Measurements from ENCODE around the gene RNF17. TPM values are rescaled to one million over a fixed set of nuclear protein-coding genes. Genes with fewer than 3 reads are reported as not detected.
"Not testable (repeated sequence)": the region's sequence is repeated elsewhere in the genome, so short reads cannot be mapped to it uniquely, and the experiment has no call there.

The RNF17 gene
- total RNA-seq, 1 donor from 2014 or later, result not detected

DNA sequence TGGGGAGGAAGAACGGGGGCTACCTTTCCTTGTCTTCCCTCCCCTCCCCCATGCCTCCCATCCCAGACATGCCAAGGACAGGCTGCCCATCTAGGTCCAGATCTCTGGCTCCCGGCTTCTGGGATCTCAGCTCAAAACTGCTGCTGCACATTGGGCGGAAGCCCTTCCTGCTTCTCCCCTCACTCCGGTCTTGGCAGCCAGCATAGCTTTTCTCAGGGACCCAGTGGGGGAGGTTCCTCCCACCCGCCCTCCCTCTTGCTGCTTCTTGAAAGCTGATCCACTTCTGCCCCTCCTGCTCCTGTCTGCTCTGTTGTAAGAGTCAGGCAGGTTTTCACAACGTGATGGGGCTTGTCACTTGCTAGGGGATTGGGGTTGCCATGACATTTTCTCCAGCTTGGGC, 21.7 kb upstream of the RNF17 start:
- no peak for DNase-seq (ENCODE audit: low spot score)

GRCh38 chr13:24742977-24743376, 21.0 kb upstream of the RNF17 start:
- DNase-seq (ENCODE audit: low spot score), result no peak

GRCh38 chr13:24744247-24744646, 19.7 kb upstream of the RNF17 start:
- DNase-seq (ENCODE audit: low spot score), result no peak

- no peak for DNase-seq (ENCODE audit: low spot score)
Observed at GRCh38 chr13:24745516-24745860, 18.5 kb upstream of the RNF17 start.

DNA sequence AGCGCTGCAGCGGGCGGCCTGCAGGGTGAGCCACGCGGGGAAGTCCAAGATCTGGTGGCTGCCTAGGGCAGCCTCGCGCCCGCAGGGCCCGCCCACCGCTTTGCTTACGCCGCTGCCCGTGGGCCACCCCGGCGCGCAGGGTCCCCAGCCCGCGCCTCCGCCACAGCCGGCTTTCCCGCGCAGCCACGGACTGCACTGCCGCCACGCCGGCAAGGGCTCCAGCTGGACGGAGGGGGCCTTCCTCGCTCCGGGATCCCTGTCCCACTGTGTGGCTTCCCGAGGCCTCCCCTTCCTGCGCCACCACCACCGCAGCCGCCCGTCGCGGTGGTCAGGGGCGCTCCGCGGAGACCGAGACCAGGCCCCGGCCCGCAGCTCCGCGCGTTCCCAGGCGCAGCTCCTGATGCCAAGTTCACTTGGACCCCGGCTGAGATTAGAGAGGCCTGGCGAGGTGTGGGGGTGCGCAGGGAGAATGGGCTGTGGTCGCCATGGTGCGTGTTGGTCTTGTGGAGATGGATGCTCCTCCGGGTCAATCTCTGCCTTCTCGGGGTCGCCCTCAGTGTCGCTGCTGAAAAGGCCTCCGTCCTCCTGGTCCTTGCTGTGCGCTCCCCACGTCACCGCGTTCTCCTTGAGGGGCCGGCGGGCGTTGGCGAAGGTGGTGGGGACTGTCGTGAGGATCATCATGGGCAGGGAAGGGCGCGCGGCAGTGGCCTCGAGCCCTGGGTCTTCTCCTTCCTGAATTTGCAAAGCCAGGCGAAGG, 17.9 kb upstream of the RNF17 start:
- no peak for DNase-seq (ENCODE audit: low spot score)

GRCh38 chr13:24746618-24747247, 17.2 kb upstream of the RNF17 start:
- no peak for DNase-seq (ENCODE audit: low spot score)

GRCh38 chr13:24747248-24748060, 16.5 kb upstream of the RNF17 start:
- no peak for DNase-seq (ENCODE audit: low spot score)

DNA sequence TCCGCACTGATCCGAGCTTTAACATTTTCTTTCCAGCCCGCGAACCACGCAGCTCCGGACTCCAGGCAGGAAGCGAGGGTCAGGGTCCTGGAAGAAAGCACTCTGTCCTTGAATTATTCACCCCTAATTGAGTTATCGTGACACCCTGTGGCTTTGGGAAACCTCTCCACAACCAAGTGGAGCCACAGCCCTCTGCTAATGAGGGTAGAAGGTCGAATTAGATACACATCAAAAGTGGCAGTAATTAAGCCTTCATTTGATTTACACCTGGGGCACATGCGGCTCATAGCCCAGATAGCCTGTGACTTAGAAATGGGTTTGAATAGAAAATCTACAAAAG, 15.9 kb upstream of the RNF17 start:
- DNase-seq (ENCODE audit: low spot score), result no peak

GRCh38 chr13:24759197-24759596, 4.8 kb upstream of the RNF17 start:
- no peak for DNase-seq (ENCODE audit: low spot score)

GRCh38 chr13:24764276-24764630, 284 bp downstream of the RNF17 start:
- DNase-seq (ENCODE audit: low spot score), result no peak

DNA sequence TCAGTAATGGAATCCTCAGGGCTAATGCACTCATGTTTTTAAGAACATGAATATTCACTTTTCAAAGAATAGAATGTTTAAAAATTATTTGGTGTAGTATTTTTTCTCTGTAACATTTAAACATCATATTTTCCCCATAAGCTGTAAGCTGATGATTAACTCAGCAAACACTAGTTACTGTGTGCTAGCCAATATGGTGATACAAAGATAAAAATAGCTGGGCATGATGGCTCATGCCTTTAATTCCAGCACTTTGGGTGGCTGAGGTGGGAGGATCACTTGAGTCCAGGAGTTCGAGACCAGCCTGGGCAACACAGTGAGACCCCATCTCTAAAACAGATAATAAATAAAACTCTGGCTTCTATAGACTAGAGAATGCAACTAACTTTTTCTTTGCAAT, 13.2 kb downstream of the RNF17 start:
- DNase-seq (ENCODE audit: low spot score), result no peak

DNA sequence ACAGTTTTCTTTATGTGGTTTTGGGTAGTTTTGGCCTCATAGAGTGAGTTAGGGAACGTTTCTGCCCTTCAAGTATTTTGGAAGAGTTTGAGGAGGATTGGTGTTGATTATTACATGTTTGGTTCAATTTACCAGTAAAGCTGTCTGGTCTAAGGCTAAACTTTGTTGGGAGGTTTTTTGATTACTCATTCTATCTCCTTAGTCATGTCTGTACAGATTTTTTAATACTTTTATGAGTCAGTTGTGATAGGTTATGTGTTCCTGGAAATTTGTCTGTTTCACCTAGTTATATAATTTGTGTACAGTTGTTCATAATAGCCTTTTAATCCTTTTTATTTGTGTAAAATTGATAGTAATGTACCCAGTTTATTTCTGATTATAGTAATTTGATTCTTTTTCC, 20.4 kb downstream of the RNF17 start:
- DNase-seq (ENCODE audit: low spot score), result no peak

DNA sequence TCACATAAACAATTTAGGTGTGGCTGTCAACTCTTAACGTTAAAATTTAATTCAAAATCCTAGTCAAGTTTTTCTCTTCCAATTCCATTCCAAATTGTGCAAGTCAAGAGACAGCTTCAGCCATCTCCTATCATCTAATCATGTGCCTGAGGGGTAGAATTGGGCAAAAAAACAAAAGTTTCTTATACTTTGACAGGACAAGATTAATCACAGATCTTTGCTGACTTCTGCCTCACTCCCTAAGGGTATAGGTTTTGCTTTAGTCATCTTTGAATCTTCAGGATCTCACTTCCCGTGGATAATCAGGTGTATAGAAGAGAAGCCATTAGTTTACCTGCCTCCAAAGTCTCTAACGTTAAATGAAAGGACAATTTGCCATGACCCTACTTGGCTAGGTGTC, 24.6 kb downstream of the RNF17 start:
- DNase-seq (ENCODE audit: low spot score), result no peak

DNA sequence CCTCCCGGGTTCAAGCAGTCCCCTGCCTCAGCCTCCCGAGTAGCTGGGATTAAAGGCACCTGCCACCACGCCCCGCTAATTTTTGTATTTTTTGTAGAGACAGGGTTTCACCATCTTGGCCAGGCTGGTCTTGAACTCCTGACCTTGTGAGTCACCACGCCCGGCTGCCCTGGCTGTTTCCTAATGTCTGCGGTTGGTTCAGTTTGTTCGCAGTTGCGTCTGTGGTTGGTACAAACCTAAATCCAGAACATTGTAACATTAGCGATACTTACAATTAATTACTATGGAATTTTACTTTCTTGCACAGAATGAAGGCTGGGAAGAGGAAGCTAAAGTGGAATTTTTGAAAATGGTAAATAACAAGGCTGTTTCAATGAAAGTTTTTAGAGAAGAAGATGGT, 38.1 kb downstream of the RNF17 start:
- no peak for DNase-seq (ENCODE audit: low spot score)

DNA sequence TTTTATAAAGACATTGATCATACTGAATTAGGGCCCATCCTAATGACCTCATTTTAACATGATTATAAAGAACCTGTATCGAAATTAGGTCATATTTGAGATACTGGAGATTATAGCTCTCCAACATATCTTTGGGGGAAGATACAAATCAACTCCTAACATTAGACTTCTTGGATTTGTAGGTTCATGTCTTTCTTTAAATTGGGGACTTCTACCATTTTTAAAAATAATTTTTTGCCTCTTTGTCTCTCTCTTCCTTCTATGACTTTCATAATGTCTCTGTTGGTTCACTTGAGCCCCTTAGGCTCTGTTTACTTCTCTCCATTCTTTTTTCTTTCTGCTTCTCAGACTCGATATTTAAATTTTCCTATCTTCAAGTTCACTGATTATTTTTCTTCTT, 57.2 kb downstream of the RNF17 start:
- no peak for DNase-seq (ENCODE audit: low spot score)

DNA sequence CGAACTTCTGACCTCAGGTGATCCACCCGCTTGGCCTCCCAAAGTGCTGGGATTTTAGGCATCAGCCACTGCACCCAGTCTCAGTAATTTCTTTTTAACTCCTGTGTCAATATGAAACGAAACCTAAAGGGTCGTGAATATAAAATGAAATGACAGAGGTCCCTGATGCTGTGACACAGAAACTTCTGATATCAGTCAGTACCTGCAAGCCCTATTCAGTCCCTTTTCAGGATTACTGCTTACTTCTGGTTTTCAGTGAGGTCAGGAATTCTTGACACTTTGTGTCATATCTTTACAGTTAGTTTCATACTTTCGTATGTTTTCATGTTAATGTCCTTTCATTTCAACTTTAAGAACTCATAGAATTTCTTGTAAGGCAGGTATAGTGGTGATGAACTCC, 58.7 kb downstream of the RNF17 start:
- DNase-seq (ENCODE audit: low spot score), result no peak

- not testable (repeated sequence) for DNase-seq (ENCODE audit: low spot score)
Observed at GRCh38 chr13:24823122-24823710, 59.2 kb downstream of the RNF17 start.

DNA sequence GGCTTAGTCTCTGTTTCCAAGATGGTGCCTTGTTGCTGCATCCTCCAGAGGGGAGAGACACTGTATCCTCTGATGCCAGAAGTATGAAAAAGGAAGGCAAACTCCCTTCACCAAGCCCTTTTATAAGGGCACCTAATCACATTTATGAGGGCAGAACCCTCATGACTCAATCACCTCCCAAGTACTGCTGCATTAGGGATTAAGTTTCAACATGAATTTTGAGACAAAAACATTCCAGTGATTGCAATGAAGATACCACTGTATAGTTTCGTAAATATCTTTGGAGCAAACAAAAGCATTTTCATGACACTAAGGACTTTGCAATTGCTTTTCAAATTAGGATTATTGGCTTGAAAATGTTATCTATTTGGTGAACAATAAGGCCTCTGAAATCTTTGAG, 63.8 kb downstream of the RNF17 start:
- DNase-seq (ENCODE audit: low spot score), result no peak

DNA sequence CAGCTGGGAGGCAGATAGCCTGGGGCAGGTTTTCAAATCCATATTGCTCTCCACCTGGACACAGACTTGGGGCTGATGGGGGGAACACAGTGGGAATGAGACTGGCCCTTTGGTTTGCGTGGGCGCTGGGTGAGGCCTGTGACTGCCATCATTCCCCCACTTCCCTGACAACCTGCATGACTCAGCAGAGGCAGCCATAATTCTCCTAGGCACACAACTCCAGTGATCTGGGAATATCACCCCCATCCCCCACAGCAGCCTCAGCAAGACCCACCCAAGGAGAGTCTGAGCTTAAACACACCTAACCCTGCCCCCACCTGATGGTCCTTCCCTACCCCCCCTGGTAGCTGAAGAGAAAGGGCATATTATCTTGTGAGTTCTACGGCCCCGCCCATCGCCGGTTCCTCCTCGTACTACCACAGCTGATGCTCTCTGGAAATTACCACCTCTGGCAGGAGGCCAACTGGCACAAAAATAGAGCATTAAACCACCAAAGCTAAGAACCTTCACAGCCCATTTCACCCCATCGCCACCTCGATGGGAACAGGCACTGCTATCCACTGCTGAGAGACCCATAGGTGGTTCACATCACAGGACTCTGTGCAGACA, 71.0 kb downstream of the RNF17 start:
- DNase-seq (ENCODE audit: low spot score), result no peak

GRCh38 chr13:24837528-24837927, 73.6 kb downstream of the RNF17 start:
- not testable (repeated sequence) for DNase-seq (ENCODE audit: low spot score)

GRCh38 chr13:24842549-24843274, 78.7 kb downstream of the RNF17 start:
- DNase-seq (ENCODE audit: low spot score), result no peak

DNA sequence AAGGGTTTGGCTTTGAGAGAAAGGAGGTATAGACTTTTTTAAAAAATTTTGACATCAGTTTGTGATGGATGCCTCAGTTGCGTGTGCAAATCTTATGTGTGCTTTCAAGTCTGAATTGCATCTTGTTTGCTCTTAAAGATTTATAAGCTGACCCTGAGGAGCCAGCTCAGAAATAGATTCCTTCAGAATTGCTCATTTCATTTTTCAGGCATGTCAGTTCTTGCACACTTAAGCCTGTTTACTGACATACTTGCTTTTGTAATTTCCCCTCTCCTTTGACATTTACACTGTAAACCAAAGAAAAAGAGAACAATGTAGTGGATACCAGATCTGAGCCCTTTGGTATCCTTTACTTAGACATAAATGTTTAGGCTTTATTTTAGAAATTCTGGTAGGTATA, 87.6 kb downstream of the RNF17 start:
- DNase-seq (ENCODE audit: low spot score), result no peak

All from ureter (tissue), 1 donor.